T47D (cell line): ENCODE data around the gene RBM39.
"Not testable (repeated sequence)": the region's sequence is repeated elsewhere in the genome, so short reads cannot be mapped to it uniquely, and the experiment has no call there.

Experiments
- DNase-seq, 2 experiments: peaks; one replicate each; pipeline versions ENCODE4 v3.0.0 to v3.0.0-alpha.2; 2011 to 2012; ENCODE audit warnings: low read depth in 1 of 2, low spot score in 1 of 2
- JUND ChIP-seq: IDR thresholded peaks from 2 replicates; pipeline ENCODE4 v1.6.1; 2012; ENCODE audit warnings: low read depth
- in situ Hi-C: cut with HindIII; loops from 2 replicates; pipeline ENCODE4 v1.10.0; 2016; ENCODE audit warnings: low sequenced_read_pairs, low pct_unique_long_range_greater_than_20kb

Gene RBM39

GRCh38 chr20:35719717-35720116 is 22.3 kb downstream of the RBM39 start:
- in situ Hi-C loops = no loop called here
- no peak for DNase-seq
- TF ChIP-seq JUND = no peak

- in situ Hi-C loops = no loop called here
- TF ChIP-seq JUND = no peak
- DNase-seq = no peak
These were observed 23.0 kb downstream of the RBM39 start for GRCh38 chr20:35718972-35719635.

- DNase-seq, in situ Hi-C loops: not testable (repeated sequence)
These were observed 23.7 kb downstream of the RBM39 start for GRCh38 chr20:35718321-35718720.

GRCh38 chr20:35716330-35716729 is 25.7 kb downstream of the RBM39 start:
- in situ Hi-C loops = no loop called here
- DNase-seq = no peak
- TF ChIP-seq JUND = no peak

- in situ Hi-C loops = no loop called here
- DNase-seq = no peak
- TF ChIP-seq JUND = no peak
These were observed 26.4 kb downstream of the RBM39 start for GRCh38 chr20:35715652-35716051.

- no peak for DNase-seq
- no peak for TF ChIP-seq JUND
- in situ Hi-C loops = no loop called here
These were observed 27.9 kb downstream of the RBM39 start for GRCh38 chr20:35714127-35714526.

GRCh38 chr20:35713120-35713519 is 28.9 kb downstream of the RBM39 start:
- not testable (repeated sequence) for DNase-seq

GRCh38 chr20:35711588-35712209 is 30.4 kb downstream of the RBM39 start:
- in situ Hi-C loops = no loop called here
- TF ChIP-seq JUND = no peak
- DNase-seq = no peak

More at GRCh38 chr20:35713120-35713519, 28.9 kb downstream of the RBM39 start:
- in situ Hi-C loops = not testable (repeated sequence)

- TF ChIP-seq JUND = no peak
- no peak for DNase-seq
- in situ Hi-C loops = no loop called here
These were observed 31.0 kb downstream of the RBM39 start for GRCh38 chr20:35710884-35711587.

GRCh38 chr20:35710039-35710438 is 32.0 kb downstream of the RBM39 start:
- TF ChIP-seq JUND = no peak
- in situ Hi-C loops = no loop called here
- no peak for DNase-seq

- no peak for DNase-seq
- in situ Hi-C loops = no loop called here
- no peak for TF ChIP-seq JUND
These were observed 32.8 kb downstream of the RBM39 start for GRCh38 chr20:35709259-35709658.

- DNase-seq = no peak
- in situ Hi-C loops = no loop called here
- no peak for TF ChIP-seq JUND
These were observed 33.6 kb downstream of the RBM39 start for GRCh38 chr20:35708502-35708901.

GRCh38 chr20:35706591-35707529 is 35.2 kb downstream of the RBM39 start:
- not testable (repeated sequence) for DNase-seq

GRCh38 chr20:35705894-35706293 is 36.2 kb downstream of the RBM39 start:
- in situ Hi-C loops, DNase-seq: not testable (repeated sequence)

More at GRCh38 chr20:35706591-35707529, 35.2 kb downstream of the RBM39 start:
- in situ Hi-C loops = not testable (repeated sequence)
